ENCODE measurements around the gene TIMM22. TPM values are rescaled to one million over a fixed set of nuclear protein-coding genes. Genes with fewer than 3 reads are reported as not detected.

Gene TIMM22
- total RNA-seq, 1 experiment from 2014 or later, result 11.6 TPM

Small RNAs within 50 kb of the gene (microRNA-seq; reads per million reads assigned to microRNA genes)
- not detected for gene MIR3183 (ENCODE audit: borderline number of aligned reads, borderline replicate concordance)

Other genes with a start within 250 kb of the TIMM22 start
- 41.4 and 47.4 TPM in 2 replicates for gene GEMIN4, start 244.9 kb upstream of the TIMM22 start, total RNA-seq (2021)
- 110 and 123 TPM in 2 replicates for gene GLOD4, start 214.8 kb upstream of the TIMM22 start, total RNA-seq (2021)
- 23.2 and 25.0 TPM in 2 replicates for gene MRM3, start 214.8 kb upstream of the TIMM22 start, total RNA-seq (2021)
- gene NXN, start 17.4 kb upstream of the TIMM22 start, total RNA-seq (2021), result 59.8 and 60.1 TPM in 2 replicates
- gene ABR, start 182.9 kb downstream of the TIMM22 start, total RNA-seq (2021), result 76.0 and 84.4 TPM in 2 replicates

Measured in PC-9 (cell line).